Limb (tissue), 2 donors: Measurements from ENCODE around the gene TPRG1L.

ENCODE experiments used
- DNase-seq, 2 donors: peaks; one replicate each; pipeline ENCODE4 v3.0.0-alpha.2; 2016; ENCODE audit errors: extremely low spot score in 2 of 2

Gene TPRG1L

DNA sequence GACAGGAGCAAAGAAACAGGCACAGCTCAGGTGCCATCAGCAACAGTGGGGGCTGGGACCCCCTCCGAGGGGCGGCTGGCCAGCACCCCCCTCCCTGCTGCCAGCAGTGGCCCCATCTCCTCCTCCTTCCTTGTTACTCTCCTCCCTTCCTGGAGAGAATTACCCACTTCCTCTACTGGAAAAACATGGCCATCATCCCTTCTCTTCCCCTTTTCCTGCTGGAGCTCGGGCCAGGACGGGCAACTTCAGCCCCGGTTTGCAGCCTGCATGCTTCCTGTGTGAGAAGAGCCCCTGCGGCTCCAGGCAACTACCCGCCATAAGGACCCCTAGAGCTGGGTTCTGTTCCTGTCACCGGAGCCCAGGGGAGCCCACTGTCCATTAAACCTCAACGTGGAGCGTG, 31.1 kb upstream of the TPRG1L start:
- DNase-seq, result no peak

DNA sequence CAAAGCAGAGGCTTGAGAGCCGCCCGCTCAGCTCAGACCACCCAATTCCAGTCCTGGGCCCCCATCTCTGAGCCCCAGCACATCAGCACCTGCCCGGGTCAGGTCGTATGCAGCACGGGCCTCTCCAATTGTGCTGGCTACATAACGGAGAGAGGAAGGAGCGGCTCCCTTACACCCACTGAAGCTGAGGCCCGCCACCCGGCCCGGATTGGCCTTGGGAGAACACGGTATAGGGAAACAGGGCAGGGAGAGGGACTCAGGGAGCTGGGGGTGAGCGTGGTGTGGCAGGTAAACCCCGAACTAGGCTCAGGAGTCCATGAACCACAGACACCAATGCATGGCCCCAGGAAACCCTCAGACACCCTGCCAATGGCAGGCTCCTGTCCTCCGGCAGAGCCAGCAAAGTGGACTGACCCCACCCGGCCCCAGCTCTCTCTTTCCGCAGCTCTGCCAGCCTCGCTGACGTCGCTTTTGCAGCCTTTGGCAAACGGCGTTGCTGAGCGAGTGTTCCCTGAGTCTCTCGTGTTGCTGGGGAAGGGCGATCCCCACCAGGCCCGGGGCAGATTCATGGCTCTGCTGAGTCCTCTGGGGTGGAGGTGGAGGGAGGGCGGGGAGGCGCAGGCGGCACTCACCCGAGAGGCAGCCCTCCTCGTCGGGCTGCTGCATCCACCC, 30.0 kb upstream of the TPRG1L start:
- no peak for DNase-seq

GRCh38 chr1:3595949-3596348, 28.9 kb upstream of the TPRG1L start:
- no peak for DNase-seq

DNA sequence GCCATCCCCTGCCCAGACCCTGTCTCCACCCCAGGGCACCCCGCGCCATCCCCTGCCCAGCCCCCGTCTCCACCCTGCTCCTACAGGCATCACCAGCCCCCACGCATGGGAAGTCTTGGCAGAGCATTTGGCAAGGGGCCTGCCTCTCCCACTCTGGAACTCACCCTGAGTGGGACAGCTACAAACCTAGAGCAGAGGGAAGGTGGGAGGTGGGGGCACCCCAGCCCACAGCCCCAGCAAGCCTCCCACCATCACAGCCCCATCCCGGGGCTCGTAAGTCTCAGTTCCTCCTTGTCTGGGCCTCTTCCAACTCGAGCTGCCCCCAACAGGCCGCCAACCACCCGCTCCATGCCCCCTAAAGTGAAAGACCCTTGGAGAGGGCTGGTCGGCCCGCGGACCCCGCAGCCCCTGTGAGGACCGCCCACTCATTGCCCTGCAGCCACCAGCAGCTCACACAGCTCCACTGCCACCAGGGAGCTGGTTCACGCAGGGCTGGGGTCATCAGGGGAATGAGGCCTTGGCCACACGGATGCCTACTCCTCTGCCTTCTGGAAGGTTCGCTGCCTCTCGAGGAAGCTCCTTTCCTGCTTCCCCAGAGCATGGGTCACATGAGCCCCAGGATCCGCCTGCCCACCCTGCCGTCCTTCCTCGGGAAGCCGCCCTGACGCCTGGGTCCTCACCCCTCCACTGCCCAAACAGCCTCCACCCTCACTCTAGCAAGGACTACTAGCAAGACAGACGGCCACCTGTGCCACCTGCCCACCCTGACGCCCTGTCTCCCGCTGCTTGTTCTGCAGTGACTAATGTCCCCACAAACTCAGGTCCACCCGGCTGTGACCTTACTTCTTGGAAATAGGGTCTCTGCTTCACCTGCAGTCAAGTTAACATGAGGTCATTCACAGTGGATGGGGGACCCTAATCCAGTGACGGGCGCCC, 27.9 kb upstream of the TPRG1L start:
- no peak for DNase-seq

DNA sequence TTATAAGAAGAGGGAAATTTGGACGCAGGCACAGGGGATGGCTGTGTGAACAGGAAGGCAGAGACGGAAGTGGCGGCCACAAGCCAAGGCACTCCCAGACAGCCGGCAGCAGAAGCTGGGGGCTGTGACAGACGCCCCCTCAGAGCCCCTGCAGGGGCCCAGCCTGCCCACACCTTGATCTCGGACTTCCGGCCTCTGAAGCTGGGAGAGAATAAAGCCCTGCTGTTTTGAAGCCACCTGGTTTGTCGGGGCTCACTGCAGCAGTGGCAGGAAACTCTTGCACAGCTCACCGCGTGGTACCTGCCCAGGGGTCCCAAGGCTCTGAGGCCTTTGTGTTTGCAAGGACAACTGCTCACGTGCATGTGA, 27.2 kb upstream of the TPRG1L start:
- no peak for DNase-seq

DNA sequence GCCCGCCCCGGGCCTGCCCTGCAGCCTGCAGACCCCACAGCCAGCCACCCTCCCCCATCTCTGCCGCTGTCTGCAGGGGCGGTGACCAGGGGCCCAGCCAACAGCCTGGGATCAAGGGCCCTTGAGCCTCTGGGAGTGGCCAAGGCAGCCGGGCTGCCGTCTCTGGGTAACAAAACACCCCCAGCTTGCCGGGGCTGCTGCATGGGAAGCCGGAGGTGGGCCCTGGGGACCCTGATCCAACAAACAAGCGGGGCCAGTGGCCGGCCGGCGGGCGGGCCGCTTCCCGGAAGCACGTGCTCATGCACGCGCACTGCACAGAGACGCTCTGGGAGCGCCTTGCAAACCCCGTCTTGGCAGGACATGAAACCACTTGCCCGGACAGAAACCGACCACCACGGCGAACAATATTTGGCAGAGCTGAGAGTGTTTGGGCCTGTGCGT, 26.7 kb upstream of the TPRG1L start:
- peak; percentile 69 to 76 for DNase-seq

GRCh38 chr1:3598522-3599285, 26.1 kb upstream of the TPRG1L start:
- DNase-seq, result peak in 1 of 2 donors; percentile 71

DNA sequence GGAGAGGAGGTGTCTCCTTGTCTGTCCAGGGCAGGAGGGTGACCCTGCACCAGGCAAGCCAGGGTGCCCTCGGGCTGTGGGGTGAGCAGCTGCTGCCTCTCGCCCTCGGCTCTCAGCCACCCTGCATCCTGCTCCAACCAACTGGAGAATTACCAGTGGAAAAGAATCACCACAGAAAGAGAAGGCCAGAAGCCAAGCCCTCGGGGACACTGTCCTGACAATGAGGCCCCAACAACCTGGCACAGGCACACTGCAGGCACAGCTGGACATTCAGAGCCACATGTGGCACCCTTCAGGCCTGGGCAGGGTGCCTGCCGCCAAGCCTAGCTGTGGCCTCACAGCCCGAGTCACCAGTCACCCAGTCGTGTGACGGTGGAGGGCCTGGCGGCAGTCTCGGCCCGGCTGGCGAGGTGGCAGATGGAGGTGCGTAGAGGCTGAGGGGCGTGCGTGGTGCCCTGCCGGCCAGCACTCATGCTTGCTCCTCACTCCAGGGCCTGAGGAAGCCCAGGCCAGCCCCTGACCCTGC, 25.5 kb upstream of the TPRG1L start:
- DNase-seq, result no peak

- no peak for DNase-seq
Measured at GRCh38 chr1:3599816-3600215, 25.0 kb upstream of the TPRG1L start.

DNA sequence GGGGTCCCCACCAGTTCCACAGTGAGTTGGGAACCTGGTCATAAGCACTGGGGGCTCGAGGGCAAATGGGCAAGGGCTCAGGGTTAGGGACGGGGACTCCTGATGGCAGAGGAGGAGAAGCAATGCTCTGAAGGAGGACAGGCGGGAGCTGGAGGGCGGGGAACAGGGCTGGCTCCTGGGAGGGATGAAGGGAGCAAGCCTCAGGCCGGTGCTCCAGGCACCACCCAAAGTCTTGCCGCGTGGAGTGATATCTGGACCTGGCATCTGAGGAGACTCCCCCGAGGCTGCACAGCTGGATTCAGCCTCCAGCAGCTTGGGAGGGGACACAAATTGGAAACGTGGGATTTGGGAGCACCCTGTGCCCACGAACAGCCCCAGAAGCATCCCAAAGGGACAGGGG, 24.5 kb upstream of the TPRG1L start:
- DNase-seq, result no peak

DNA sequence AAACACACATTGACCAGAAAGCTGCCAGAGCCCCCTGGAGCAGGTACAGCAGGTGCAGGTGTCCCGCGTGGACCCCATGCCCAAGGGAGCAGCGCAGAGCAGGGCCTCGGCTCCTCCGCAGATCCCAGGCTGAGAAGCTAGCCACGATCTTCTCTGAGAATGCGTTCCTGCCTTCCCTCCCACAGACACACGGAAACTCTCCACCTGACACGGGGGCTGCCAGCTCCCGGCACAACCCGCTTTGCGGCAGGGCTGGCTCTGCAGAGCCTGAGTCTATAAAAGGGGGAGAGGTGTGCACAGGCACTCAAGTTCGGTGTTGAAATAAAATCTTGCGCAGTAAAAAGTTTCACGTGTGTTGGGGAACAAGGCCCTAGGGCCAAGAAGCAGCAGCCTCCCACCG, 23.1 kb upstream of the TPRG1L start:
- no peak for DNase-seq

DNA sequence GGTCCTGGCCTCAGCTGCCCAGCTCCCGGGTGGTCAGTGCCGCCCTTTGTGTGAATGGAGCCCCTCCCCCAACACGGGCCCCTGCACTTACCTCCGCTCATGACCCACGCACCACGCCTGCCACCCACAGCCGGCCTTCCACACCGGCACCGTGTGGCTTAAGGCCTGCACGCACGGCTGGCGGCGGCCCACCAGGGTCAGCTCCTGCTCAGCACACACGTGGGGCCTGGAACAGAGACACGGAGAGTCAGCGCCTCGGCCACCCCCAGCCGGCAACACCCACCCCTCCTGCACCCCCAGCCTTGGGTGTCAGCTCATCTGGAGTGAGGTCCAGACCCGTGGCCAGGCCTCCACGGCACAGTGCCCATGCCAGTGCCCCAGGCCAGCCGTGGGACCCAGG, 22.4 kb upstream of the TPRG1L start:
- no peak for DNase-seq

DNA sequence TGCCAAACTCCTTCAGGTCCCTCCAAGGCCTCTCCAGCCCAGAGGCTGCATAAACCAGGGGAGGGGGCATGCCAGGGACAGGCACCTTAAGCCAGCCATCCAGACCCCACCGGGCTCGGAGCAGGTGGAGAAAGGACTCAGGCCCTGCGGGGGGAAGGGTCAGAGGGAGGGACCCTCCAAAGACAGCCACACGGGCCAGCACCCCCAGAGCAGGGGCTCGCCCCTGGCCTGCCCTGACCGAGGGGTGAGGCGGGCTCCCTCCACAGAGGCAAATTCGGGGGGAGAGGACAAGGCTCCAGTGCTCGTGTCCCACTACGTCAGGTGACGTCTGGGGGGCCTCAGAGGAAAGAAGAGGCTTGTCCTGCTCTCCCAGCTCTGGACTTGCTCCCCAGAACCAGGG, 21.7 kb upstream of the TPRG1L start:
- no peak for DNase-seq

GRCh38 chr1:3603571-3604467, 21.0 kb upstream of the TPRG1L start:
- no peak for DNase-seq

GRCh38 chr1:3604468-3604974, 20.3 kb upstream of the TPRG1L start:
- no peak for DNase-seq

GRCh38 chr1:3604997-3605823, 19.6 kb upstream of the TPRG1L start:
- DNase-seq, result no peak

DNA sequence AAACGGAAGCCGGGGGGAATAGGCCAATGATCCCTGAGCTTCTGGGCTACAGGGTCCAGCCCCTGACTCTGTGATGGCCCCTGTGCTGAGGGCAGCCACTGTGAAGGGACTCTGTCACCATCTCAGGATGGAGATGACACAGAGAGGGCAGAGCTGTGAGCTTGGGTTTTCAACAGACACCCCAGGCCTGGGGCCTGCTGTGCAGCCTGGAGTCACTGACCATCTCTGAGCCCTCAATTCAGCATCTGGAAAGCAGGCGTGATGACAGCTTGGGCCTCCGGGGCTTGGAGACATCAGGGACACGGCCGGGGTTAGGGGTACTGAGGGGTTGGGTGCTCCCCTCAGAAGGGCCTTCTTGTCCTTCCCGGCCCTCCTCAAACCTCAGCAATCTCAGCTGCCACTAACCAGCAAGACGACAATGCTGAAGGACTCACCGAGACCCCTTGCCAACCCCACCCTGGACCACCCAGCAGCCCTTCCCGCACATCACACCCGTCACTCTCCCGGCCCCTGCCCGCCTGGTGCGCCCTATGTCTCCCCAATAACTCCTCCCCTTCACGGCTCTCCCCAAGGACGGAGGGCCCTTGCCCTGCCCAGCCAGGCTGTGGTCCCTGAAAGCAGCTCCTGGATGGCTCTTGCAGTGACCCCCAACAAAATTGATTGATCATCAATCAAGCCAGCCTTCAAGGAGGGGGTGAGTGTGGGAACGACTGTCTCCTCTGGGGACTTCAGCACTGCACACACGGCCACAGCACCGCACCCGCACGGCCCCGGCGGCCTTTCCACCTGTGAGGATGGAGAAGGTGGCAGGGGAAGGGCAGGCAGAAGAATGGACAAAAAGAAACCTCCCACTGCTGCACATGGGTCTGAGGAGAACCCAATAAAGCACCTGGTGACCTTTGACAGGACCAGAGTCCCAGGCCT, 17.8 kb upstream of the TPRG1L start:
- no peak for DNase-seq

DNA sequence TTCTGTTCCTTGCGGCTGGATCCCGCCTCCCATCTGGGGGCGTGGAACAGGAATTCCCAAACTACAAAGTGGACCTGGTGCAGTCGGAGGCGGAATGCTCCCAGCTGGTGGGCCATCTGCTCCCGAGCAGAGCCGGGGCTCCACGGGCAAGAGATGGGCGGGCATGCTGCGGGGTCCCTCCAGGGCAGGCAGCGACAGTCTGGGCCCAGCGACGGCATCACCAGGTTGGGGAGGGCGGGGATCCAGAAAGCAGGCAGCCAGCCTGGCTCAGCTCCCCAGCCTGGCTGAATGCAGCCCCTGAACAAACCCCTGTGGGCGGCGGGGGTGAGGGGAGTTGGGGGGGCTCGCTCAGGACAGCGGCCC, 17.1 kb upstream of the TPRG1L start:
- no peak for DNase-seq

GRCh38 chr1:3608154-3608553, 16.7 kb upstream of the TPRG1L start:
- DNase-seq, result no peak
